GM21576 (cell line): ENCODE data around the gene EPAS1.

Source experiments
- ATAC-seq: cut with Tn5 transposase; IDR thresholded peaks from one replicate; pipeline ENCODE4 v1.9.1; 2021; ENCODE audit warnings: mild to moderate bottlenecking, moderate library complexity; ENCODE audit not compliant: unreplicated experiment

Gene EPAS1

DNA sequence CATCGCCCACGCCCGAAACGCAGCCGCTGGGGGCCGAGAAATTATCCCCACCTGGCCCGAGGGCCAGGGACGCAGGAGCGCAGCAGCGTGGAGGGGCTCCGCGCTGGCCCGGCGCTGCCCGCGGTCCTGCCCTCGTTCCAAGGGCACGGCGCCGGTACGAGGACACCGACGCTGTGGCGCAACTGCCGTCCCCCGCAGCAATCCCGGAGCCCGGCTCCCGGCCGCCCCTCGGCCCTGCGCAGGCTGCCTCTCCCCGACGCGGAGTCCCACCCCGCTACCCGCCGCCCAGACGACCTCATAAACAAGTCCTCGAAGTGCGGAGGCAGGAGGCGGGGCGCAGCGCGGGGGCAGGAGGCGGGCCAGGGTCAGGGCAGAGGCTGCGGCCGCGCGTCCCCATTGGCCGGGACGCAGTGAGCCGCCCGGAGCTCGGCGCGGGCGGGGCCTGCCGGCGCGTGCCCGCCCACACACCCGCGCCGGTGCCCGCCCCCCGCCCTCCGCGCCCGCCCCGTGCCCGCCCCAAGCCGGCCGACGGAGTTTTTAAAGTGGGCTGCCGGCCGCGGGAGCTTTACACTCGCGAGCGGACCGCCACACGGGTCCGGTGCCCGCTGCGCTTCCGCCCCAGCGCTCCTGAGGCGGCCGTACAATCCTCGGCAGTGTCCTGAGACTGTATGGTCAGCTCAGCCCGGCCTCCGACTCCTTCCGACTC is at the start of gene EPAS1:
TSS of gene EPAS1 (plus strand) at position 568 of the 706 bp plus-strand sequence. CDS start 505 bp downstream, outside the sequence.
- ATAC-seq = peak; percentile 80

DNA sequence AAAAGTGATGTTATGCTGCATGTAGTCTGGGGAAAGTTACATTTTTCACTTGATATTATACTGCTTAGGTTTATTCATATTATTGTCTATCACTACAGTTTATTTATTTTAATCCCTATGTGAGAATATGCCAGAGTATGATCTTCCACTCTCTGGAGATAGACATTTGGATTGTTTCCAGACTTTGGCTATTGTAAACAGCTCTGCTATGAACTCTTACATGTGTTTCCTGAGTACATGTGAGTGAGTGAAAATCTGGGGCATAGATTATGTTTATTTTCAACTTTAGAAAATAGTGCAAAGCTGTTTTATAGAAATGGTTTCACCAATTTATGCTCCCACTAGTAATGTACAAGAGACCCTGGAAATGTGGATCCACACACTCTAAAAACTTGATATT is 49.0 kb upstream of the EPAS1 start:
- ATAC-seq = no peak

DNA sequence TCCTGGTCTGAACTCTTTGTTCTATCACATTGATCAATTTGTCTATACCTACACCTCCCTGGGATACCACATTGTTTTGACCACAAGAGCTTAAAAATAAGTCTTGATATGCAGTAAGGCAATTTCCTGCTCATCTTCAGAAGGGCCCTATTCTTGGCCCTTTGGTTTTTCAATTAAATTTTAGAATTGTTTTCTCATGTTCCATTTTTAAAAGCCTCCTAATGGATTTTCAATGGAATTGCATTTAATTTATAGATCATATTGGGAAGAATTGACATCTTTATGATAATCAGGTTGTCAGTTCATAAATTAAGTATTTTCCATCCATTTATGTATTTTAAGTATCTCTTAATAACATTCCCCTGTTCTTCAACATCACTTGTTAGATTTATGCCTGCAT is 47.6 kb upstream of the EPAS1 start:
- ATAC-seq = no peak

DNA sequence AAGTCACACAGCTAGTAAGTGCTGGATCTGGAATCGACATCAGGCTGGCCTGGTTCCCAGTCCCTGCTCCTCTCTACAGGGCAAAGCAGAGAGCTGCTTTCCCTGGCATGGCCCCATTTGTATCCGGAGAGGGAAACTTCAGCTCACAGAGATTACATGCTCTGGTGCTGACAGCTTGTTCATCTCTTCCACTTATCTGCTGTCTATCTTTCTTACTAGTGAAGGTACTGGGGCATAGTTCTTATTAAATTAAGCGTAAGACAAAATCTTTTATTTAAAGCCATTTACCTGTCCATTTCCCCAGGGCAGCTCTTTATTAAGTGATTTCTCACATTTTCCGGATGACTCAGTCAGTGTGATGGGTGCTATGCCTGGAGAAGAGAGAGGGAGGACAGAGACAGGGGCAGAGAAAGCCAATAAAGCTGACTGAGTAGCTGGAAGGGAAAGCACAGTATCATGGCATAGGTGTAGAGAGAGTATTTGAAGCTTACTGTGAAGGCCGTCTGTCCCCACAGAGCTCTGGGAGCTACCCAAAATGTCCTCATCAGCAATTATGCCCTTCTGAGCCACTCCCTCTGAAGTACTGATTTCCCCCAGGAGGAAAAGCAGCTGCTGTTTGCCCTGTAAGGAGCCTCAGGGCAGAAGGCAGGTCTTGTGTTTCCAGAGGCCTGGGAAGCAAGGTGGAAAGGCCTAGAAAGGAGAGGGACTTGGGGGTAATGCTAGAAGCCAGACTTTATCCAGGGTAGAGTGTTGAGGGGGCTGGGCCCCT is 44.1 kb upstream of the EPAS1 start:
- no peak for ATAC-seq

DNA sequence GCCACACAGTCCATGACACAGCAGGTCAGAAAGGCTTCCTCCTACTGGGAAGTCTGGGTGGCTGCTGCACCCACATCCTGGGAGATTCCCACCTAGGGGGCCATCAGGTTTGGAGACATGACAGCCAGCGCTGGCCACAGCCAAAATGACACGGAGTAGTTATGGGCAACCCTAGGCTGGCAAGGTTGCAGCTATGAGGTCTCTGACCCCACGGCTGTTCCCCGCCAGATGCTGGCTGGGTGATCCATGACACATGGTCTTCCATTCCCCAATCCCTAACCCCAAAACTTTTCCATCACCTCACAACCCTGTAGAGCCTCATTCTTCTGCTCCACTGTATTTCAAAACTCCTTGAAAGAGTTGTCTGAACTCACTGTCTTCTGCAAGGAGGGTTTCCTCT is 42.7 kb upstream of the EPAS1 start:
- ATAC-seq = no peak

DNA sequence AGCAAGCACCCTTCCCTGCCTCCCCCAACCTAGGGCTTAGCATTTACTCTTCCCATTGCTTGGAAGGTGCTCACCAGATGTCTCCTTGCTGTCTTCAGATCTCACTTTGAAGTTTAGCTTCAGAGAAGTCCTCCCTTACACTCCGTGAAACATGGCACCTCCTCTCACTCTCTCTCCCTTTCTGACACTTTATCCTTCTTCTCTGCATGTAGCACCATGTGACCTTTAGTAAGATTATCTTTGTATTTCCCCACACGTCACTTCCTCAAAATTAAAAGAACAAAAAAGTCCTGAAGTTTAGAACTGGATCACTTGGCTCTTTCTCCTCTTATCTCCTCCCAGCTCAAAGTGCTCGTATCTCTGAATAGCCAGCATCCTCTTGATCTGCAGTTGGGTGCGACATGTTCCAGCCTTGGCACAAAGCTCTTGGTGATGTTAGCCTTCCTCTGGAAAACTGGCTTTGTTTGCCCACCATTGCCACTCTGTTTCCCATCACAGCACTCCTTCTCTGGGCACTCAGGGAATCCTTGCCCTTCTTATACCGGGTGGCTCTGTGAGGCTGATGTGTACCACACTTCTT is 40.6 kb upstream of the EPAS1 start:
- ATAC-seq = no peak

DNA sequence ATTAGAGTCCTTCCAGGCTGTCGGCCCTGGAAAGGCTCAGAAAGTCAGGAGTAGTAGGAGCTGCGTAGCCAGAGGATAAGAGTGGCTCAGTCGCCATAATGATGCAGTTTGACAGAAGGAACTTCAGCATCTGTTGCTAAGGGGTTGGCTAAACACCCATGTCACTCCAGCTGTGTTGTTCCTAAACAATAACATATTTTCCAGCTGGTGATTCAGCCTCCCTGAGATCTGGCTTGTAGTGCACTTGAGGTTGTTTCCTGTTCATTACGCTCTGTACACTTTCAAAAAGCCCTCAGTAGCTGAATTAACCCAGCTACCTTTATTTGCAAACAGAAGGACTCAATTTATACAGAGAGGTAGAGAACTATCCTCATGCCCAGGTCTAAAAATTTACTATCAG is 39.7 kb upstream of the EPAS1 start:
- ATAC-seq = no peak

DNA sequence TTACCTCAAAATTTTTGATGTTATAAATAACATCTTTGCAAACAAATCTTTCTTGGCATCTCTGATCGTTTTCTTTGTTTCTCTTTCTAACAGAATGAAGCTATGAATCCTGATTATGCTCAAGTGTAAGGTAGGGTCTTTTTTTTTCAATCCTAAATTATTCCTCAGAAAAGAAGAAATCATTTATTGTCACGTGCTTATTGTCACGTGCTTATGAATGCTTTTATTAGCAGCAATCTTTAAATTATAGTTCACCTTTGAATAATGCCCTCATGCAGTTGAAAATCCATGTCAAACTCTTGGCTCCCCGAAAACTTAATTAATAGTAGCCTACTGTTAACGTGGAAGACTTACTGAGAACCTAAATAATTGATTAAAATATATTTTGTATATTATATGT is 39.2 kb upstream of the EPAS1 start:
- ATAC-seq = no peak

DNA sequence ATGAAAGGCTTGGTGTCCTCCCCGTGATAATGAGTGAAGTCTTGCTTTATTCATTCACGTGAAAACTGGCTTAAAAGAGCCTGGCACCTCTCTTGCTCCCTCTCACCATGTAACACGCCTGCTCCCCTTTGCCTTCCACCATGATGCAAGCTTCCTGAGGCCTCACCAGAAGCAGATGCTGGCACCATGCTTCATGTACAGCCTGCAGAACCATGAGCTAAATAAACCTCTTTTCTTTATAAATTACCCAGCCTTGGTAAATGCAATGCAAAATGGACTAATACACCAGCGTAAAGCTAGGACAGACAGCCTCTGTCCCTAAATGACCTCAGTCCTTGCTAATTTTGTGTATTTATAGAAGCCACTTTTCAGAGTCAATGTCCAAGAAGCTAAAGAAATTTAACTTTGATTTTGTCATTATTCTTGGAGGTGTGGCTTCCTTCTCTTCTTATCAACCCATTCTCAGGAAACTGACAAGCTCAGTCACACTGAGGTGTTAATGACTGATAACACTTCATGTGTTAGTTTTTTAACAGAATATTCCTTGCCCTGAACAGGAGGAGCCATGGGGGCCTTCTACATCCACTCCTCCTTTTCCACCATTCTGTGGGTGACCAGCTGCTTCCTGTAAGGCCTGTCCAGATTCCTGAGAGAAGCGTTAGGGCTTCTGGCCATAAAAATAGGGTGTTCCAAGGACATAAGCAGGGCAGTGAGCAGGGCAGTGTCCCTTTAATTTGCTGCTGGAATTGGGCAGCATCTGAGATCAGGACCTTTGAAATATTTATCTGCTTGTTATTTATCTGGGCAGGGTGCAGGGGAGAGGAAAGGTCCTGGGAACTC is 38.0 kb upstream of the EPAS1 start:
- ATAC-seq = no peak

DNA sequence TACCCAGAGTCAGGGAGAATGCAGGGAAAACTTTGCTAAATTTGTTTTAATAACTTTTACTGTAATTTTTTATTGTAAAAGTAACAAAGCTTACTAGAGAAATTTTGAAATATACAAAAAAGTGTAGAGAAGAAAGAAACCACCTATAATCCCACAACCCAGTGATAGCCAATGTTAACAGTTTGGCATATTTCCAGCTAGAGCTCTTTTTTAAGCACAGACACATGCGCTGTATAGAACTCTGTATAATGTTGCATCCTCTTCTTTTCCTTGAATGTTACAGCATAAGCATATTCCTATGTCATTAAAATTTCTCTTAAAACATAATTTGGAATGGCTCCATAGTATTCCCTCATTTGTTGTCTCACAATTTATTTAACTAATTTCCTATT is 37.4 kb upstream of the EPAS1 start:
- ATAC-seq = no peak

DNA sequence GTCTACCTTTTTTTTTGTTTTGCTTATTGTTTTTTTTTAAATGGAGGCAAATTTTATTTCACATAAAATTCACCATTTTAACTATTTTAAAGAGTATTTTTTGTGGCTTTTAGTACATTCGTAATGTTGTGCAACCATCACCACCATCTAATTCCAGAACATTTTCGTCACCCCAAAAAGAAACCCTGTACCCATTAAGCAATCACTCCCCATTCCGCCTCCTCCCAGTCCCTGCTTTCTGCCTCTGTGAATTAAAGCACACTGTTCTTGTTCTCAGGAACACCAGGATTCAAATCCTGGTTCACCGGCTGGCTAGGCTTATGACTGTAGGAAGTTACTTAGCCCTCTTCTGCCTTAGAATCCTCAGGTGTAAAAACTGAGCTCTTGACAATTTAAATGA is 36.9 kb upstream of the EPAS1 start:
- no peak for ATAC-seq

DNA sequence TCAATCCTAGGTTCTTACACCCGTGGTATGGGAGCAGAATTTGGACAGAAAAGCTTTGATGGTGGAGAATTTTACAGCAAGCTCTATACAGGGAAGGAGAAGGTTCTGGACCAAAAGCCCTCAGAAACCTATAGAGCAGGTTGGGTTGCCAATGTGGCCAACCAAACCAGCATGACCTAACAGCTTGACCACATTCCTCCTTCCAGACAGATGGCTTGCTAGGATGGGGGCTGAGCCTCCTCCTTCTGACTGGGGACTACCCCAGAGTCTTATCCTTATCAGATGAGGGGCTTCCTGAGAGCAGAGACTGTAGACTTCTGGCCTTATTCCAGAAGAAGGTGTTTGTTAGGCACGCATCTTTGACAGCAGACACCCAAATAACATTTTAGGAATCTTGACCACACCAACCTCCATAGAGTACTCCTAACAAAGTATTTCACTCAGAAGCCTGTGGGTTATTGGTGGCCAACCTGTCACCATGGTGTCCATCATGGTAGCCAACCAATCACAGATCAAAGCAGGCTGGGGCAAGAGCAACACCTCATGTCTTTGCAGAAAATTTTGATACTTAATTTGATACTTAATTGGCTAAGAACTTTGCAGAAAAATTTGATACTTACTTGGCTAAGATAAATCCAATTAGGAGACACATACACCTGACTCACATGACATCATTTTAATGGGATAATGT is 34.8 kb upstream of the EPAS1 start:
- ATAC-seq = no peak

DNA sequence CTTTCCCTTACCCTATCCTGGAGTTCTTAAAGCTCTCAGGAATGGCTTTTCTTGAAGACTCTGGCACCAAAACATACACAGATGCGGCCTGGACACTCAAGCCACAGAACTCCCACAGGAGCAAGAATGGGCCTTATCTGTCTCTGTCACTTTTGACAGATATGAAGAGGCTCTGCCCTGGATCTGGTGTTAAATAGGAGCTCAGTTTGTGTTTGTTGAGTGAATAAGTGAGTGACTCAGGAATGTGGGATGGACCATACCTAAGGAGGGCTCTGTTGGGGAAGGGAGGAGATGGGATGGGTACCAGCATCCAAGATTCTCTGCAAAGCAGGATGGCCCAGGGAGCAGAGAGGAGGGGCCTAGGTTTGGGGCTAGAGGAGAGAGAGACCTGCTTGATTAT is 33.9 kb upstream of the EPAS1 start:
- ATAC-seq = no peak

DNA sequence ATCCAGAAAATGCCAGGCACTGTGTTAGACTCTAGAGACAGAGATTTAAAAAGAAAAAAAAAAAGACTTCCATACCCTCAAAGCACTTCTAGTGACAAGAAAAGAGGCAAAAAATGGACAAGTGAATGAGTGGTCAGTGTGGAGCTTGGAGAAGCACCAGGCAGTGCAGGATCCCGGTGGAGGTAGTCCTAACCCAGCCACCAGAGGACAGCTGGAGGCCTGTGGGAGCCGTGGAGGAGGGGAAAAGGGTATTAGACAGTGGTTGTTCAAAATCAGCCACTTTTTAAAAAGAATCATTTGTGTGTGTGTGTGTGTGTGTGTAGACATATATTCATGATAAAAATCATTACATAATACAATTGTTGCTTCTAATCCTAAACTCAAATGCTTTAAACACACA is 32.8 kb upstream of the EPAS1 start:
- ATAC-seq = no peak

DNA sequence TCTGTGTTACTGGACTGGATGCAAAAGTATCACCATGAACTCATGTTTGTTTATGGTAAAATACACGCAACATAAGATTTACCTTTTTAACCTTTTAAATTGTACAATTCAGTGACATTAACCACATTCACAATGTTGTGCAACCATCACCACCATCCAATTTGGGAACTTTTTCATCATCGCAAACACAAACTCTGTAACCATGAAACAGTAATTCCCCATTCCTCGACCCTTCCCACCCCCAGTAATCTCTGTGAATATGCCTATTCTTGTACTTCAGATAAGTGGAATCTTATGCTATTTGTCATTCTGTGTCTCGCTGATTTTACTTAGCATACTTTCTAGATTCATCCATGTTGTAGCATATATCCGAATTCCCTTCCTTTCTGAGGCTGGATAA is 31.1 kb upstream of the EPAS1 start:
- no peak for ATAC-seq

DNA sequence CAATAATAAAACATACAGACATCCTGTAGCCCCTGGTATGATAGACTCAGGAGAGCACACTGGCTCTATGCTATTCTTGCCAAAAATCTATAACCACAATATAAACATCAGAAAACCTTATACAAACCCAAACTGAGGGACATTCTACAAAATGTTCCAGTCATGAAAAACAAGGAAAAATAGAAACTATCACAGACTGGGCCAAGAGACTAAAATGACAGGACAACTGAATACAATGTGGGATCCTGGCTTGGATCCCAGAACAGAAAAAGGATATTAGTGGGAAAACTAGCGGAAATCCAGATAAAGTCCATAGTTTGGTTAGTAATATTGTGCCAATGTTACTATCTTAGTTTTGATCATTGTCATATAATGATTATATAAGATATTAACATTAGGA is 29.6 kb upstream of the EPAS1 start:
- ATAC-seq = no peak

DNA sequence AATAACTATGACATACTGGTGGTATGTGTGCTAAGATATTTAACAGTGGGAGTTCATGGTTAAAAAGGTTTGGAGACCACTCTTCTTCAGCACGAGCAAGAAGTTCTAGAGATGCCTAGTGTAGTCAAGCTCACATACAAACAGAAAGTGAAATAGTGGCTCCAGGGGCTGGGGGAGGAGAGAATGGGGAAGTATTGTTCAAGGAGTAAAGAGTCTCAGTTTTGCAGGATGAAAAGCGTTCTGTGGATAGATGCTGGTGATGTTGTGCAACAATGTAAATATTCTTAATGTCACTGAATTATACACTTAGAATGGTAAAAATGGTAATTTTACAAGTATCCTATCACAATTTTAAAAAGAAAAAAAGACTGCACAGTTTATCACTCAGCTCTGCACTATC is 29.0 kb upstream of the EPAS1 start:
- peak; percentile 50 for ATAC-seq

DNA sequence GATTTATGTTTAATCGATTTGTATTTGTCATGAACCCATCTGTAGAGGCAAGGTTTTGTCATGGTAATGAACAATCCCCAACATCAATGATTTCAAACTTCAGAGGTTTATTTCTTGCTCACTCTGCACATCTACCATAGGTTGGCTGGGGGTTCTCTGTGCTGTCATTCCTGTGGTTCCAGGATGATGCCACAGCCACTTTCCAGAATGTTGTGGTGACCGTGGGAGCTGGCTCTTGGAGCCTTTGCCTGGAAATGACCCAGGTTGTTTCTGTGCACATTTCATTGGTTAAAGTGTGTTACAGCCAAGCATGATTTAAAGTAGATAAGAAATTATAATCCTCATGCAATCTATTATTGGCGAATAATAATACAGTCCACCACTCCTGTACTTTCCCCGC is 28.2 kb upstream of the EPAS1 start:
- no peak for ATAC-seq

DNA sequence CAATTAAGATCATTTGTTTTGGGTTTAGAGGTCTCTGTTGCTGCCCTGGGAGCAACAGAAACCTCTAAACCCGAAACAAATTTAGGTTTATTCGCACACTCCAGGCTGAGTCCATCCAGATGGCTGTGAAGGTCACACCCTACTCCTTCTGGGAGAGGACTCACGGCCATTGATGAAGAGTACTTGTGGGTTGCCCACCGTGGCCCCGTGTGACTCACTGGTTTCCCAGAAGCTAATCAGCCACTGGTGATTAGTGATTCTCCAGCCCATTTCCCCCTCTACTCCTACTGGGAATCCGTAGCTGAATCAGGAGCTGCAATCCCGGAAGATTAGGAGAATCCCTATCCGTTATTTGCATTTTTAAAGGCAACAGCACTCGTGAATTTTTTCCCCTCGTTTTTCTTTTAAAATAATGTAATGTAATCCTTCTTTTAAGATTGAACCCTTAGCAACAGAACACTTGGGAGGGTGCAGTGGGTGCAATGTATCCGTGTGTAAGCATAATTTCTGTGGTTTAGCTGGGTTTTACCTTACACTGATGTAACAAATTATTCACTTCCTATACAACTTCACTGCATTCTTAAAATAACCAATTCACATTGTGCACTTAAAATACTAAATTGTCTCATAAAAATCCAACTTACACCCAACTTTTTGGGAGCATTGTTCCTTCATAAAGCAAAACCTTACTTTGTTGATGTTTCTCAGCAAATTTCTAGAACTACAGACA is 27.5 kb upstream of the EPAS1 start:
- ATAC-seq = no peak

DNA sequence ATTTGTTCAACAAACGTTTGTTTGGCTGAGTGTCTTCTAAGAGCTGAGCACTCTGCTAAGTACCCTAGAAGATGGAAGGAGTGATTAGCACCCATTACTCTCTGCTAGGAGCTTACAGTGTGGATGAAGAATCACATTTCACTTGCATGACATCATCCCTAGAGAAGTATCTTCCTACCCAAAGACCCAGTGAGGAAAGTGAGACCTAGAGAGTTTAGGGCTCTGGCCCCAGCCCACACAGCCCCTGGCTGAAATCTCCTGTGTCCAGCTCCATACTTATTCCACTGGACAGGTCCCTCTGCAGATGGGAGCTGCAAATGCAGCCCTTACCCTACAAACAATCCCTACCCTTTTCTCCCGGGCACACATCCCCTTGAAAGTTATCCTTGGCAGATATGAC is 26.8 kb upstream of the EPAS1 start:
- no peak for ATAC-seq
